RWPE2 (cell line): ENCODE results near the gene SELENOV.
A peak's percentile ranks its signal among the peaks of the same experiment; 100 is the strongest.

Experiments used
- ATAC-seq: fragments of 200-7000 bp; cut with Tn5 transposase; 3 replicates; pipeline ENCODE4 v1.9.1; 2021; ENCODE audit warnings: low read depth
- DNase-seq: peaks from one replicate; pipeline ENCODE4 v3.0.0-alpha.2; 2020; ENCODE audit warnings: low spot score
- H3K27ac ChIP-seq: fragments of 450-650 bp; 2 replicates; pipeline ENCODE4 v1.5.1; 2017; ENCODE audit warnings: mild to moderate bottlenecking; ENCODE audit not compliant: poor library complexity, severe bottlenecking
- H3K27me3 ChIP-seq: fragments of 250-450 bp; sonication (Bioruptor Pico); 2 replicates; pipeline ENCODE4 v1.5.1; 2021; ENCODE audit warnings: mild to moderate bottlenecking, moderate library complexity; ENCODE audit not compliant: insufficient read depth, poor library complexity, severe bottlenecking
- H3K36me3 ChIP-seq: fragments of 250-450 bp; sonication (Bioruptor Pico); 2 replicates; pipeline ENCODE4 v1.5.1; 2020; ENCODE audit warnings: low read depth, mild to moderate bottlenecking, moderate library complexity
- H3K4me1 ChIP-seq: fragments of 250-450 bp; sonication (Bioruptor Pico); 2 replicates; pipeline ENCODE4 v1.5.1; 2021; ENCODE audit warnings: mild to moderate bottlenecking, moderate library complexity; ENCODE audit not compliant: insufficient read depth, poor library complexity, severe bottlenecking
- H3K4me3 ChIP-seq: fragments of 250-450 bp; sonication (Bioruptor Pico); 2 replicates; pipeline ENCODE4 v1.5.1; 2021; ENCODE audit warnings: mild to moderate bottlenecking, moderate library complexity; ENCODE audit not compliant: severe bottlenecking
- H3K9me3 ChIP-seq: fragments of 250-450 bp; sonication (Bioruptor Pico); 2 replicates; pipeline ENCODE4 v1.5.1; 2021; ENCODE audit warnings: mild to moderate bottlenecking, moderate library complexity; ENCODE audit not compliant: severe bottlenecking
- TF ChIP-seq, protein P1 (sequence below): fragments of 450-650 bp; IDR thresholded peaks from one replicate; pipeline ENCODE4 v1.5.1; 2017; ENCODE audit warnings: mild to moderate bottlenecking, moderate library complexity; ENCODE audit not compliant: poor library complexity, severe bottlenecking

Gene SELENOV

DNA sequence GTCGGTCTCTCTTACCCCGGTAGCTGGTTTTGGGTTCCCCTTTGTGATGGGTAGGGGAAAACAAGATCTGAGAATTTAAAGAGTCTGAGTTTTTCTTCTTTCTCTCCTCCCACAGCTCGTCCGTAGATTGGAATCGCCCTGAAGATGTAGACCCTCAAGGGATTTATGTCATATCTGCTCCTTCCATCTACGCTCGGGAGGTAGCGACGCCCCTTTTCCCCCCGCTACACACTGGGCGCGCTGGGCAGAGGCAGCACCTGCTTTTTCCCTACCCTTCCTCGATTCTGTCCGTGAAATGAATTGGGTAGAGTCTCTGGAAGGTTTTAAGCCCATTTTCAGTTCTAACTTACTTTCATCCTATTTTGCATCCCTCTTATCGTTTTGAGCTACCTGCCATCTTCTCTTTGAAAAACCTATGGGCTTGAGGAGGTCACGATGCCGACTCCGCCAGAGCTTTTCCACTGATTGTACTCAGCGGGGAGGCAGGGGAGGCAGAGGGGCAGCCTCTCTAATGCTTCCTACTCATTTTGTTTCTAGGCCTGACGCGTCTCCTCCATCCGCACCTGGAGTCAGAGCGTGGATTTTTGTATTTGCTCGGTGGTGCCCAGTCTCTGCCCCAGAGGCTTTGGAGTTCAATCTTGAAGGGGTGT is 7.1 kb upstream of the SELENOV start:
- DNase-seq: no peak

DNA sequence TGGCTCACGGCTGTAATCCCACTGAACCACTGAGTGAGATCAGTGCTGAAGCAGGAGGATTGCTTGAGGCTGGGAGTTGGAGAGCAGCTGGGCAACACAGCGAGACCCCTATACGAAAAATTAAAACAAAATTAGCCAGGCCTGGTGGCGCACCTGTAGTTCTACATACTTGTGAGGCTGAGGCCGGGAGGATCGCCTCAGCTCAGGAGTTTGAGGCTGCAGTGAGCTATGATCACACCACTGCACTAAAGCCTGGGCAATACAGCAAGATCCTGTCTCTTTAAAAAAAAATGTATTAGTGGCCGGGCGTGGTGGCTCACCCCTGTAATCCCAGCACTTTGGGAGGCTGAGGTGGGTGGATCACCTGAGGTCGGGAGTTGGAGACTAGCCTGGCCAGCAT is 6.3 kb upstream of the SELENOV start:
- H3K27ac ChIP-seq: no peak overlapping the region
- H3K4me3 ChIP-seq: no peak overlapping the region
- H3K36me3 ChIP-seq: no peaks in the 10 kb centered on the region
- H3K9me3 ChIP-seq: no peaks in the 10 kb centered on the region
- TF ChIP-seq, protein P1, sequence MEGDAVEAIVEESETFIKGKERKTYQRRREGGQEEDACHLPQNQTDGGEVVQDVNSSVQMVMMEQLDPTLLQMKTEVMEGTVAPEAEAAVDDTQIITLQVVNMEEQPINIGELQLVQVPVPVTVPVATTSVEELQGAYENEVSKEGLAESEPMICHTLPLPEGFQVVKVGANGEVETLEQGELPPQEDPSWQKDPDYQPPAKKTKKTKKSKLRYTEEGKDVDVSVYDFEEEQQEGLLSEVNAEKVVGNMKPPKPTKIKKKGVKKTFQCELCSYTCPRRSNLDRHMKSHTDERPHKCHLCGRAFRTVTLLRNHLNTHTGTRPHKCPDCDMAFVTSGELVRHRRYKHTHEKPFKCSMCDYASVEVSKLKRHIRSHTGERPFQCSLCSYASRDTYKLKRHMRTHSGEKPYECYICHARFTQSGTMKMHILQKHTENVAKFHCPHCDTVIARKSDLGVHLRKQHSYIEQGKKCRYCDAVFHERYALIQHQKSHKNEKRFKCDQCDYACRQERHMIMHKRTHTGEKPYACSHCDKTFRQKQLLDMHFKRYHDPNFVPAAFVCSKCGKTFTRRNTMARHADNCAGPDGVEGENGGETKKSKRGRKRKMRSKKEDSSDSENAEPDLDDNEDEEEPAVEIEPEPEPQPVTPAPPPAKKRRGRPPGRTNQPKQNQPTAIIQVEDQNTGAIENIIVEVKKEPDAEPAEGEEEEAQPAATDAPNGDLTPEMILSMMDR: no peak
- DNase-seq: no peak
- no peaks in the 10 kb centered on the region for H3K4me1 ChIP-seq
- H3K27me3 ChIP-seq: peaks cover under 1% of the 10 kb centered on the region
- no peak for ATAC-seq

More for the DNA sequence above, 7.1 kb upstream of the SELENOV start:
- H3K27me3 ChIP-seq: no peaks in the 10 kb centered on the region
- no peaks in the 10 kb centered on the region for H3K36me3 ChIP-seq
- TF ChIP-seq, protein P1: no peak
- ATAC-seq: no peak
- H3K4me3 ChIP-seq: peak overlapping the region; percentile 69
- no peak overlapping the region for H3K27ac ChIP-seq
- no peaks in the 10 kb centered on the region for H3K4me1 ChIP-seq
- H3K9me3 ChIP-seq: no peaks in the 10 kb centered on the region

DNA sequence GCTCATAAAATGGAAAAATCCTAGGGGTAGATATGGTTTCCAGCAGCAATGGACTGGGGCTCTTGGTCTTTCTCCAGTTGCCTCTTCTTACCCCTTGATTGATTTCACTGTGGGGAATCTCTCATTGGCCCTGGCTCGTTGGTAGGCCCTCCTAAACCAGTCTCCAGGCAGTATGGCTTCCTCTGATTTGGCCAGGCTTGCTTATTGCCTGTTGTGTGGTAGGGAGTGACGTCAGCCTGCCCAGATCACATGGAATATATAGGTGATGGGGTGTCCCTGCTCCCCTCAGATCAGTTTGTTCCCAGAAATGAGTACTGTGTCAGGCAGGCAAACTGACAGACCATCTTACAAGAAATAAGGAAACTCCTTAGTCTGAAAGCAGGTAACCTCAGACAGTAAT is 5.7 kb upstream of the SELENOV start:
- Histone ChIP-seq H3K27me3 (peaks cover 7% of the 10 kb centered on the region), H3K27ac (no peak overlapping the region), H3K4me3 (no peak overlapping the region), H3K36me3 (no peaks in the 10 kb centered on the region), H3K9me3 (no peaks in the 10 kb centered on the region), H3K4me1 (no peaks in the 10 kb centered on the region)
- ATAC-seq (no peak), DNase-seq (no peak)
- TF ChIP-seq, protein P1: no peak

DNA sequence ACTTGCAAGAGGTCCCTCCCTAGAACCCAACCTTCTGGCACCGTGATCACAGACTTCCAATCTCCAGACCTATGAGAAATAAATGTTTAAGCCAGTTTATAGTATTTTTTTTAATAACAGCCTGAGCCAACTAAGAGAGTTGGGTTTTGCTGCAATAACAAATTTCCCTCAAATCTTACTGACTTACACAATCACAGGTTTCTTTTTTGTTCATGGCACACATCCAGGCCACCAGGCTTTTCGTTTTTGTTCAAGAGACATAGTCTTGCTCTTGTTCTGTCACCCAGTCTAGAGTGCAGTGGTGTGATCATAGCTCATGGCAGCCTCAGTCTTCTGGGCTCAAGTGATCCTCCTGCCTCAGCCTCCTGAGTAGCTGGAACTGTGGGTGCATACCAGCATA is 2.0 kb upstream of the SELENOV start:
- no peak overlapping the region for H3K4me3 ChIP-seq
- DNase-seq: no peak
- H3K9me3 ChIP-seq: no peaks in the 10 kb centered on the region
- H3K4me1 ChIP-seq: no peaks in the 10 kb centered on the region
- ATAC-seq: no peak
- H3K27ac ChIP-seq: no peak overlapping the region
- H3K27me3 ChIP-seq: peaks cover 29% of the 10 kb centered on the region
- TF ChIP-seq, protein P1: no peak
- no peaks in the 10 kb centered on the region for H3K36me3 ChIP-seq

DNA sequence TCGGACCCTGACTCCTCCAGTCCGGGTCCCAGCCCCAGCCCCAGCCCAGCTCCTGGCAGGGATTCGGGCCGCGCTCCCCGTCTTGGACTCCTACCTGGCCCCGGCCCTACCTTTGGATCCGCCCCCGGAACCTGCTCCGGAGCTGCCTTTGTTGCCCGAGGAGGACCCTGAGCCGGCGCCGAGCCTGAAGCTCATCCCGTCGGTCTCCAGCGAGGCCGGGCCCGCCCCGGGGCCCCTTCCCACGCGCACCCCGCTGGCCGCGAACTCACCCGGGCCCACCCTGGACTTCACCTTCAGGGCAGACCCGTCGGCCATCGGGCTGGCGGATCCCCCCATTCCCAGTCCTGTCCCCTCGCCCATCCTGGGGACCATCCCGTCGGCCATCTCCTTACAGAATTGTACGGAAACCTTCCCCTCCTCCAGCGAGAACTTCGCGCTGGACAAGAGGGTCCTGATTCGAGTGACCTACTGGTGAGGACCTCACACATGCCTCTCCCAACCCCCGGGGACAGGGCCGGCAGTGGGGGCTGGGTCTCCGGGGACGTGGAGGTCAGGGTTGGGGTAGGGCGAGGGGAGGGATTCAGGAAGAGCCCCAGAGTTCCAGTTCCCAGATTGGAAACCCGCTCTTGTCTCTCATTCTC is 732 bp downstream of the SELENOV start:
- H3K36me3 ChIP-seq: no peaks in the 10 kb centered on the region
- no peaks in the 10 kb centered on the region for H3K9me3 ChIP-seq
- TF ChIP-seq, protein P1: no peak
- no peak for DNase-seq
- no peaks in the 10 kb centered on the region for H3K4me1 ChIP-seq
- ATAC-seq: peak; percentile 26; the same call in 1 of the 3 replicates
- H3K27me3 ChIP-seq: peaks cover 29% of the 10 kb centered on the region
- peak overlapping the region; percentile 24 for H3K4me3 ChIP-seq
- H3K27ac ChIP-seq: no peak overlapping the region
